ENCODE measurements around the gene PYGL.

The PYGL gene

DNA sequence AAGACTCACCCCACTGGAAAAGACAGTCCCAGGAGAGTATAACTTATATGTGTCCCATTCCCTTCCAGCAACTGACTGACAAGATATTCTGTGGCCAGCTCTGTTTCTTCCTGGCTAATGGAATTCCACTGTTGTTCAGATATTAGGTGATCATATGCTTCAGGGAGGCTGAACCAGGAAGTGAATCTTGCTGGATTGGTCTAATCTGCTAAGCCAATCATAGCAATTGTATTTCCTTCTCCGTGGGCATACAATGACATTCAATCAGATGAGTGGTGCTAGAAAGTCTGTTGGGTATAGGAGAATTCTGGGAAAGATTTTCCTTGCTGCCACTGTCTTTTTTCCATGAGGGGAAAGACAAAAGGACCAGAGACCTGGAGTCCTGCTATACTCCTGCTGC lies 12.1 kb downstream of the PYGL start:
- Histone ChIP-seq H3K79me1 (ENCODE audit: low read depth, low read length) (no peaks in the 10 kb centered on the region), H3K23ac (ENCODE audit: low read depth, low read length, poor library complexity) (no peak overlapping the region), H2BK12ac (ENCODE audit: low read length) (no peak overlapping the region), H2BK120ac (ENCODE audit: low read depth, low read length) (no peak overlapping the region), H4K8ac (ENCODE audit: low read depth, low read length) (no peak overlapping the region), H3K4me3 (ENCODE audit: low read length in 2 of 2) (no peak overlapping the region), H3K14ac (ENCODE audit: low read length) (no peak overlapping the region), H3K4ac (ENCODE audit: low read length) (no peak overlapping the region), H3K4me1 (ENCODE audit: control insufficient read depth in 2 of 2, insufficient read depth in 1 of 2, low read depth in 1 of 2, low read length in 2 of 2) (no peaks in the 10 kb centered on the region), H3K9me3 (replicated peaks in 1 of 2; ENCODE audit: control insufficient read depth in 2 of 2, insufficient read depth in 1 of 2, low read depth in 1 of 2, low read length in 2 of 2) (no peaks in the 10 kb centered on the region), H4K91ac (ENCODE audit: low read depth, low read length, poor library complexity) (no peak overlapping the region), H2BK15ac (ENCODE audit: low read length) (no peak overlapping the region), H3K27me3 (ENCODE audit: control insufficient read depth in 3 of 3, insufficient read depth in 3 of 3, low read depth in 1 of 3, low read length in 3 of 3) (no peaks in the 10 kb centered on the region), H3K9ac (ENCODE audit: low read depth, low read length, poor library complexity) (no peak overlapping the region), H3K4me2 (ENCODE audit: insufficient read depth, low read length, poor library complexity, severe bottlenecking) (no peak overlapping the region), H3K27ac (replicated peaks; ENCODE audit: low read length) (no peak overlapping the region), H2AFZ (ENCODE audit: low read length) (no peak overlapping the region), H2AK5ac (ENCODE audit: low read depth, low read length) (no peak overlapping the region), H2BK5ac (ENCODE audit: low read length) (no peak overlapping the region), H3K18ac (ENCODE audit: low read length) (no peak overlapping the region), H3K36me3 (replicated peaks in 1 of 2; ENCODE audit: control insufficient read depth in 2 of 2, insufficient read depth in 2 of 2, low read length in 2 of 2) (peaks cover 0 to 14% of the 10 kb centered on the region in 2 donors)
- DNase-seq (ENCODE audit: low spot score) = no peak
- WGBS, 2 donors (ENCODE audit: extremely low coverage in 2 of 2, insufficient read length in 2 of 2, insufficient replicate concordance in 1 of 2) = no CpG with 5 or more reads among the region's 1 CpG

DNA sequence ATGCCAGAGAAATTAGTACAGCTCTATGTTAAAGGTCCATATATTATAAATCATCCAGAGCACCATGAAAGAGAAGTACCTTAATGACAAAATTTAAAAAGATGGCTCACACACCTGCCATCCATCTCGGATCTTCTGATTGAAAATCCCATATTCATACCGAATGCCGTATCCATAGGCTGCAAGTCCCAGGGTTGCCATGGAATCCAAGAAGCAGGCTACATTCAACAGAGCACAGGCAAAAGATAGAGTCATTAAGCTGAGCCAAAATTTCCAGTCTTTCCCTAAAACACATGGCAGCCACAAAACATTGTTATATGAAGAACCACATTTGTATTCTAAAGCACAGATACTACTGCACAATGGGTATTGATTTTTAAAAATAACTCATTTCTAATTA lies 12.7 kb downstream of the PYGL start:
- no peak overlapping the region for H2AFZ ChIP-seq (ENCODE audit: low read length)
- no peak overlapping the region for H3K23ac ChIP-seq (ENCODE audit: low read depth, low read length, poor library complexity)
- no peak for DNase-seq (ENCODE audit: low spot score)
- H3K36me3 ChIP-seq (replicated peaks in 1 of 2; ENCODE audit: control insufficient read depth in 2 of 2, insufficient read depth in 2 of 2, low read length in 2 of 2) = peaks cover 0 to 14% of the 10 kb centered on the region in 2 donors
- no peak overlapping the region for H2BK15ac ChIP-seq (ENCODE audit: low read length)
- H3K9me3 ChIP-seq (replicated peaks in 1 of 2; ENCODE audit: control insufficient read depth in 2 of 2, insufficient read depth in 1 of 2, low read depth in 1 of 2, low read length in 2 of 2) = no peaks in the 10 kb centered on the region
- no peaks in the 10 kb centered on the region for H3K4me1 ChIP-seq (ENCODE audit: control insufficient read depth in 2 of 2, insufficient read depth in 1 of 2, low read depth in 1 of 2, low read length in 2 of 2)
- no peaks in the 10 kb centered on the region for H3K79me1 ChIP-seq (ENCODE audit: low read depth, low read length)
- no peak overlapping the region for H2BK120ac ChIP-seq (ENCODE audit: low read depth, low read length)
- no peak overlapping the region for H3K18ac ChIP-seq (ENCODE audit: low read length)
- H3K9ac ChIP-seq (ENCODE audit: low read depth, low read length, poor library complexity) = no peak overlapping the region
- no peaks in the 10 kb centered on the region for H3K27me3 ChIP-seq (ENCODE audit: control insufficient read depth in 3 of 3, insufficient read depth in 3 of 3, low read depth in 1 of 3, low read length in 3 of 3)
- no peak overlapping the region for H3K27ac ChIP-seq (replicated peaks; ENCODE audit: low read length)
- WGBS, 2 donors (ENCODE audit: extremely low coverage in 2 of 2, insufficient read length in 2 of 2, insufficient replicate concordance in 1 of 2) = no CpG with 5 or more reads among the region's 3 CpGs
- no peak overlapping the region for H3K14ac ChIP-seq (ENCODE audit: low read length)
- no peak overlapping the region for H3K4me2 ChIP-seq (ENCODE audit: insufficient read depth, low read length, poor library complexity, severe bottlenecking)
- no peak overlapping the region for H2BK5ac ChIP-seq (ENCODE audit: low read length)
- H2AK5ac ChIP-seq (ENCODE audit: low read depth, low read length) = no peak overlapping the region
- H4K91ac ChIP-seq (ENCODE audit: low read depth, low read length, poor library complexity) = no peak overlapping the region
- no peak overlapping the region for H4K8ac ChIP-seq (ENCODE audit: low read depth, low read length)
- H3K4me3 ChIP-seq (ENCODE audit: low read length in 2 of 2) = no peak overlapping the region
- no peak overlapping the region for H2BK12ac ChIP-seq (ENCODE audit: low read length)
- H3K4ac ChIP-seq (ENCODE audit: low read length) = no peak overlapping the region

DNA sequence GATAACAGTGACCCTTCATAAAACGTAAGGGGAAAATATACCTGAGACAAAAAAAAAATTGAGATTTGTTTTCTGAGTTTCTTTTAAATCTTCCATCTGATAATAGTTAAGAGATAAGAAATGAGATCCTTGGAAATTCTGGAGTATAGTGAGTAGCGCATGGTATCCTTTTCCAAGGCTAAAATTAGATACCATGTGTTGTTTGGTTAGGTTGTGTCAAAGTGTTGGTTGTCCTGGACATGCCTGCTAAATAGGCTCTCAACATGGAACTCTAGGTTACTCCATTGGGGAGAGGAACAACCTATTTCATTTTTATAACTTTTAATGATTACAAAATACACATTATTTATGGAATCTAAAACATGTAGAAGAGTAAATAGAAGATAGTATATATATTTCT lies 14.8 kb downstream of the PYGL start:
- Histone ChIP-seq H3K18ac (ENCODE audit: low read length) (no peak overlapping the region), H2BK15ac (ENCODE audit: low read length) (no peak overlapping the region), H3K9ac (ENCODE audit: low read depth, low read length, poor library complexity) (no peak overlapping the region), H3K36me3 (replicated peaks in 1 of 2; ENCODE audit: control insufficient read depth in 2 of 2, insufficient read depth in 2 of 2, low read length in 2 of 2) (peaks cover 0 to 10% of the 10 kb centered on the region in 2 donors), H3K27me3 (ENCODE audit: control insufficient read depth in 3 of 3, insufficient read depth in 3 of 3, low read depth in 1 of 3, low read length in 3 of 3) (no peaks in the 10 kb centered on the region), H4K91ac (ENCODE audit: low read depth, low read length, poor library complexity) (no peak overlapping the region), H2BK5ac (ENCODE audit: low read length) (no peak overlapping the region), H3K4me2 (ENCODE audit: insufficient read depth, low read length, poor library complexity, severe bottlenecking) (no peak overlapping the region), H3K79me1 (ENCODE audit: low read depth, low read length) (no peaks in the 10 kb centered on the region), H4K8ac (ENCODE audit: low read depth, low read length) (no peak overlapping the region), H2BK12ac (ENCODE audit: low read length) (no peak overlapping the region), H3K4ac (ENCODE audit: low read length) (no peak overlapping the region), H3K4me3 (ENCODE audit: low read length in 2 of 2) (no peak overlapping the region), H2AFZ (ENCODE audit: low read length) (no peak overlapping the region), H3K14ac (ENCODE audit: low read length) (no peak overlapping the region), H3K27ac (replicated peaks; ENCODE audit: low read length) (no peak overlapping the region), H3K4me1 (ENCODE audit: control insufficient read depth in 2 of 2, insufficient read depth in 1 of 2, low read depth in 1 of 2, low read length in 2 of 2) (no peaks in the 10 kb centered on the region), H3K23ac (ENCODE audit: low read depth, low read length, poor library complexity) (no peak overlapping the region), H2BK120ac (ENCODE audit: low read depth, low read length) (no peak overlapping the region), H2AK5ac (ENCODE audit: low read depth, low read length) (no peak overlapping the region), H3K9me3 (replicated peaks in 1 of 2; ENCODE audit: control insufficient read depth in 2 of 2, insufficient read depth in 1 of 2, low read depth in 1 of 2, low read length in 2 of 2) (no peaks in the 10 kb centered on the region)
- no peak for DNase-seq (ENCODE audit: low spot score)
- no CpG with 5 or more reads among the region's 2 CpGs for WGBS, 2 donors (ENCODE audit: extremely low coverage in 2 of 2, insufficient read length in 2 of 2, insufficient replicate concordance in 1 of 2)

DNA sequence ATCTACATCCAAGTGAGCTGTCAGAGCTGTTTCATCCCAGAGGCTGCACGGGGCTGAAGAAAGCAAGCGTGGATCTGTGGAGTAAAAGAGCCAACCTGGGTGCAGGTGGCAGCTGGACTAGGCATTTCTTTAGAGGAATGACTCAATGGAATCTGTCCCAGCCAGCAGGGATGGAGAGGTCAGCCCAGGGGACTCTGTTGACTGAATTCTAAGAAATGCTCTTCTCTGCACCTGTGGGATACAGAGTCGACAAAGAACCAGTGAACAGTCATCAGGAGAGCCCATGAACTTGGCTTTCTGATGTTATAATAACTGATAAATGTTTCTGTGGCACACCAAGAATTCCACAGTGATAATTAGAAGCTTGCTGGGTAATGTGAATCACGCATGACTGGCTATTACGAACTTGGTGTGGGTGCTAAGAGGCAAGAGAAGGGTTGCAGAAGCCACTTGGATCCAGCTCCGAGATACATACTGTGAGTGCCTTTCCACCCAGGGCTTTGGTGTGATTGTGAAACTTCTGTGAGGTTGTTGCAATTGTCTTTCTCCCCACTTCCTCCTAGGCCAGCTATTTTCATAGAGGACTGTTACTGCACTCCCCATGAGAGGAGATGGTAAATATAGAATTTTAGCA lies 16.2 kb downstream of the PYGL start:
- Histone ChIP-seq H3K79me1 (ENCODE audit: low read depth, low read length) (no peaks in the 10 kb centered on the region), H2AK5ac (ENCODE audit: low read depth, low read length) (no peak overlapping the region), H3K4me2 (ENCODE audit: insufficient read depth, low read length, poor library complexity, severe bottlenecking) (no peak overlapping the region), H2BK12ac (ENCODE audit: low read length) (no peak overlapping the region), H3K4me3 (ENCODE audit: low read length in 2 of 2) (no peak overlapping the region), H3K9me3 (replicated peaks in 1 of 2; ENCODE audit: control insufficient read depth in 2 of 2, insufficient read depth in 1 of 2, low read depth in 1 of 2, low read length in 2 of 2) (no peaks in the 10 kb centered on the region), H3K27me3 (ENCODE audit: control insufficient read depth in 3 of 3, insufficient read depth in 3 of 3, low read depth in 1 of 3, low read length in 3 of 3) (no peaks in the 10 kb centered on the region), H3K4me1 (ENCODE audit: control insufficient read depth in 2 of 2, insufficient read depth in 1 of 2, low read depth in 1 of 2, low read length in 2 of 2) (no peaks in the 10 kb centered on the region), H2AFZ (ENCODE audit: low read length) (no peak overlapping the region), H3K18ac (ENCODE audit: low read length) (no peak overlapping the region), H3K36me3 (replicated peaks in 1 of 2; ENCODE audit: control insufficient read depth in 2 of 2, insufficient read depth in 2 of 2, low read length in 2 of 2) (peaks cover 0 to 12% of the 10 kb centered on the region in 2 donors), H2BK15ac (ENCODE audit: low read length) (no peak overlapping the region), H4K91ac (ENCODE audit: low read depth, low read length, poor library complexity) (no peak overlapping the region), H3K14ac (ENCODE audit: low read length) (no peak overlapping the region), H4K8ac (ENCODE audit: low read depth, low read length) (no peak overlapping the region), H2BK5ac (ENCODE audit: low read length) (no peak overlapping the region), H3K27ac (replicated peaks; ENCODE audit: low read length) (no peak overlapping the region), H3K23ac (ENCODE audit: low read depth, low read length, poor library complexity) (no peak overlapping the region), H2BK120ac (ENCODE audit: low read depth, low read length) (no peak overlapping the region), H3K9ac (ENCODE audit: low read depth, low read length, poor library complexity) (no peak overlapping the region), H3K4ac (ENCODE audit: low read length) (no peak overlapping the region)
- DNase-seq (ENCODE audit: low spot score) = no peak
- WGBS, 2 donors (ENCODE audit: extremely low coverage in 2 of 2, insufficient read length in 2 of 2, insufficient replicate concordance in 1 of 2) = no CpG with 5 or more reads among the region's 6 CpGs
